HG03575 (cell line): ENCODE measurements around the gene ARHGEF6.

ENCODE experiments used
- ATAC-seq: cut with Tn5 transposase; IDR thresholded peaks from one replicate; pipeline ENCODE4 v1.9.1; 2021; ENCODE audit not compliant: unreplicated experiment, insufficient number of reproducible peaks, low FRiP score; ENCODE audit errors: extremely low read depth

Gene ARHGEF6

DNA sequence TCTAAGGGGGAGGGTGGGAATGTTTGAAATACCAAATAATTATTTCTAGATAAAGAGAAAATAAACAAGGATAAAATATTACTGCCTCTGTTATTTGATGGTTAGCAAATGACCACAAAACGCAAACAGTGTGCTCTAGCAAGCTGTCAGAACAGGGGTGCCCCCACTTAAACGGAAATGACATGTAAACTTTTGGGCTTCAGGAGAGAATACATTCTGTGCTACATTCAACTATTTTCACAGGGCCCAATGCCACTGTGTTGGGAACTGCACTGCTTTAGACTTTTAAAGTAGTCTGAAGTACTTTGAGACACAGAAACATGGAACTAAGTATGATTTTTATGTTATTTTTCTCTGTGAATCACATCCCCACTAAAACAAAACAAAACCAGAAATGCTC, 118.6 kb downstream of the ARHGEF6 start:
- ATAC-seq, result no peak

DNA sequence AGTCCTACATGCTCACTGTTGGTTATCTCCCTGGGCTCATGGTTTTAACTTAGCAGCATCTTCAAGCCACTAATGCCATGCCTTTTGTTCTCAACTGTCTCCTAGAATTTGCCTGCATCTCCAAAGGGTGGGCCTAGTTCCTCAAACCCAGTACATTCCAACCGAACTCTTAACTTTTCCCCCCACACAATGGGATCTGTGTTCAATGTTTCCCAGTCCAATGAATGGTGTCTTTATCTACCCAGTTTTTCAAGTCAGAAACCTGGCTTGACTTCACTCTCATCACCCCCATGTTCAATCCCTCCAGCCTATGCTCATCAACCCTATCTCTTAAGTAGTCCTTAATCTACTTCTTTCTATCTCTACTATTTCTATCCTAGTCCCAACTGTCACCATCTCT, 119.8 kb downstream of the ARHGEF6 start:
- no peak for ATAC-seq

GRCh38 chrX:136659174-136659573, 121.6 kb downstream of the ARHGEF6 start:
- ATAC-seq, result no peak

DNA sequence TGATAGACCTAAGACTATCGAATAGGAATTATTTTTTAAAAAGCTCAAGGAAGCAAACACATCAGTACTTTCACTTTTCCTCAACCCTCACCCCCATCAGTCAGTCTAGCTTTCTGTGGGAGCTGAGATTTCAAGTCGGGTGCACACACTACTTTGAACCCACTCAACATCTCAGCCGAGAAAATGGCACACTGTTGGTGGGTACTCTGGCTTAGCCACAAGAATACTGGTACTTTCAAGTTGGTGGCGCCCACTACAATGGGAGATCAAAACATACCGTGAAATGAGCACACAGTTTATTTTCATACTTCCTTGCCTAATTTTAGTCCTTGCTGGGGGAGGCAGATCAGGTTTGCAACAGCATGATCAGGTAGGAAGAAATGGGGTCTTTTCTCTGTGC, 122.6 kb downstream of the ARHGEF6 start:
- ATAC-seq, result no peak

DNA sequence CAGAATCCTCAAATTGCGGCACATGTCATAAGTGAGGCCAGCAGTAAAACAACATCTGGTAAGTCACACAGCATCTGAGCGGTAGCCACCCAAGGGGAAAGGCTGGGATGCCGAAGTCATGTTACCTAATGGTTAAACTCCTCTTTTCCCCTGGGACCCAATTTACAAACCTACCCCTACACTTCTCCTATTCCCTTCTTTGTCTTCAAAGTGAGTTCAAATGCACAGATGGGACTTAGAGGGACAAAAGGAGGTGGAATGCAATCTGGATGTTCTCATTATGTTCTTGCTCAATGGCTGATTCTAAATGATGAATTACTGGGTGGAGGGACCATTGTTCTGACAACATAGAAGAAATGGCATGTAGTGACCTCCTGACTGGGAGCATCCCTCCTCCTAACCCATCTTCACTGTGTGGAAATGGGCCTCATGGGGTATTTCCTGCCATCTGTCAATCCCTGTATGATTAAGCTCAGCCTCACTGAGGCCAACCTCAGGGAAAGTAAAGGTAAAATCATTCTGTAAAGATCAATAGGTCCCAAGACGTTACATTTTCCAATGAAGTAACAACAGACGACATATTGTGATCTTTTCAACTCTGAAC, 124.3 kb downstream of the ARHGEF6 start:
- no peak for ATAC-seq

DNA sequence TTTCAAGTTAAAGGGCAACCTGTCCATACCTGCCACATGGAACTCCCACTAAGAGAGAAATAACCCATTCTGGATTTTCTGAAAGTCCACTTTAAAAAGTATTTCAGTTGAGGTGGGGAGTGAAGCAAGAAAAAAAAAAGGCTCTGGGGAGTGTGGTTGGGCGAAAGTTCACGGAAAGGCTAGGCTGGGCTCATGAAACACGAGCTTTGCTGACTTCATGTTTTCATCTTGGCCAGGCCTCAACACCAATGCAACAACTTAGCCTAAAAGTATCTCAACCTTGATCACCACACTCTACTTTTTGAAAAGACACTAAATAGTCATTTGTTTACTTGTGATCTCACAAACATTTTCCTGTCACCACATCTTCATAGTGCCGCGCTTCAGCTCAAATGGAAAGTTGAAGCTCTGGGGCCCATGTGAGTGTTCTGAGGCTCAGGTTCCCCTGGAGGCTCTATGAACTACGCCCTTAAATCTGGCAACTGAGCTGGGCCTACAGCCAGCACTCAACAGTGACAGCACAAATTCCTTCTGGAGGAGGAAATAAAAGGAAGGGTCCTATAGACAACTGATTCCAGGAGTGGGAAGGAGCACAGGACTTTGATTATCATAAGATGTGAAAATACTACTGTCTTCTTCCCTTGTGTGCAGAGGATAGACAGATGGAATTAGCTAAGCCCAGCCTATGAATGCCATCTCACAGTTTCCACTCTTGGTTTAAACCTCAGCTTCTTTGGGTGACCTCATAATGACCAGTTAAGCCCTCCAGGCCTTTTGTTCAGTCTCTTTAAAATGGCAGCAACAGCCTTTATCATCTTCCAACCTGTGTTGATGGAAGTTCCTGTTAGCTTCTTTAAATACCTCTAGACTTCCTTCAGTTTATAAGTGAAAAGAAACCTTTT, 127.7 kb downstream of the ARHGEF6 start:
- ATAC-seq, result no peak

DNA sequence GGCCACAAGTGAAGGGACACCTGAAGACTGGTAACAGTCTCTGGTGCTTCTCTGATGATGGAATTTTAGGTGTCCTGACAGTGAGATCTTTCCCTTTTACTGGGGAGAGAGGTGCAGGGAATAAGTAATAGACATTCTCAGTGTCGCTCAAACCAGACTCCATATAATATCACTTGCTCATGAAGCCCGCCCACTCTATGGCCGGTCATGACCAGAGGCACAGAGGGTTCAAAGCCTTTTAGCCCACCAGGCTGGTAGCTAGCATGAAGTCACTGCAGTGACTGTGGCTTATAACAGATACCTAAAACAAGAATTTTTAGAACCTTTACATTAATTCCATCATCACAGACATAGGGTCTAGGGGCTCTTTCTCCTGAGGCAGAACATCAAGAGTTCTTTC, 129.9 kb downstream of the ARHGEF6 start:
- no peak for ATAC-seq

DNA sequence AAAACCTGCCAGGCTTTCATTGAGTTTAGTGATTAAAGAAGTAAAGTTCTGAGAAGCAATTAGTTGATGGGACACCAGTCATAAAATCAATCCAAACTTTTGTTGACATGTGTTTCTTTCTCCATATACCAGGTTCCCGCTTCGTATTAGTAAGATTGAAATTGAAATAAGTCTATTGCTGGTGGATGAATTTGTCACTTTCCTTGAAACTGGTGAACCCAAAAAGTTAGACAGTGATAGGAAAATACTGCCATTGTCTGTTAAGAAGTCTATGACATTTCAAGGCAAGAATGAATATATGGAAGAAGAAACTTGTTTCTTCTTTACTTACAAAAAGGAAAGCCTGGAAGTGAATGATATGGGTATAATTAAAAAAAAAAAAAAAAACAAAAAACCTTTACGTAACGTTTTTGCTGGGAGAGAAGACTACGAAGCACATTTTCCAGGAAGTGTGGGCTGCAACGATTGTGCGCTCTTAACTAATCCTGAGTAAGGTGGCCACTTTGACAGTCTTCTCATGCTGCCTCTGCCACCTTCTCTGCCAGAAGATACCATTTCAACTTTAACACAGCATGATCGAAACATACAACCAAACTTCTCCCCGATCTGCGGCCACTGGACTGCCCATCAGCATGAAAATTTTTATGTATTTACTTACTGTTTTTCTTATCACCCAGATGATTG, 132.9 kb downstream of the ARHGEF6 start, which contains the start of gene CD40LG:
Gene CD40LG, plus strand, starts transcription at position 482 of the 684 bp plus-strand sequence. Its CDS starts 91 bp downstream, at position 573.
- no peak for ATAC-seq

- ATAC-seq, result no peak
These were observed 134.0 kb downstream of the ARHGEF6 start for GRCh38 chrX:136646602-136647239.

GRCh38 chrX:136643243-136643642, 137.5 kb downstream of the ARHGEF6 start:
- ATAC-seq, result no peak

DNA sequence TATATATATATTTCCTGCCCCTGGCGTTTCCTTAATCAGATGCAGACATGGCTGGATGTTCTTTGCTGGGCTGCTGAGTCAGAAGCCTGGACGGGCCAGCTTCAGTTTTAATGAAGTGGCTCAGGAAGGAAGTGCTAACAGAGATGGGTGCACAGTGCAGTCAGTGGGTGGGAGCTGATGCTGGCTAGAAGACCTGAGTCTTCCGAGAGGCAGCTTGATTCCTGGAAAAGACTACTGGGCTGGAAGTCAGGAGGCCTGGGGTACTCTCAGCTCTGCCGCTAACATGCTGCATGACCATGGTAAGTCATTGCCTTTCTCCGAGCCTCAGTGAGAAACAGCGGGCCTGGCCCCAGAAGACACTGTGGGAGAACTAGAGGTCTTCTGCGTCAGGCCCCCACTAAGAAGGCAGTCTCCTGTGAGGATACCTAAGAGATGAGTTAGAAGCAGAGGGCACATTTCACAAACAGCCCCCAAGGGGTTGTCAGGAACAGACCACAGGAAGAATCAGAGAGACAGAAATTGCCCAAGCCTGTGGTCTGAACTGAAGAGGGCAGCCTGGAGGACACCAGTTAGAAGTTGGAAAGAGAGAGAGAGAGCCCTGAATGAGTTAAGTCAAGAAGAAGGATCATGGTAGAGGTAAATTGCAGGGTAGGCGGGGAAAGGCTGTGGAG, 141.1 kb downstream of the ARHGEF6 start:
- ATAC-seq, result no peak

DNA sequence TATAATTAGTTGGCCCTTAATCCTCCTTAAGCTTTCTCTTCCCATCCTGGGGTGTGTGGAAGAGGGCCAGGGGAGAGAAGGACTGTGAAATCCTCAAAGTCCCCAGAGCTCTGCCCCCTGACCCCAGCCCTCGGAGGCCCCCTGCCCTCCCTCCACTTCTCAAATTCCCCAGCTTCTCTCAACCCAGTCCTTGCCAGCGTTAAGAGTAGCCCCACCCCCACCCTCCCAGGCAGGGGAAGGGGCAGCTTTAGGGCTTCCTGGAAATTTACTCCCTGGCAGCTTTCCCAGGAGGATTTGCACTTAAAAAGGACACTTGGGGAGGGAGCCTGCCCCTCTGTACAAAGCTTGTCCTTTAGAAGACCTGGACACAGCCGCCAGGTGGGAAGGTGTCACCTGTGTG, 144.6 kb downstream of the ARHGEF6 start:
- no peak for ATAC-seq

GRCh38 chrX:136635235-136635634, 145.5 kb downstream of the ARHGEF6 start:
- ATAC-seq, result no peak

DNA sequence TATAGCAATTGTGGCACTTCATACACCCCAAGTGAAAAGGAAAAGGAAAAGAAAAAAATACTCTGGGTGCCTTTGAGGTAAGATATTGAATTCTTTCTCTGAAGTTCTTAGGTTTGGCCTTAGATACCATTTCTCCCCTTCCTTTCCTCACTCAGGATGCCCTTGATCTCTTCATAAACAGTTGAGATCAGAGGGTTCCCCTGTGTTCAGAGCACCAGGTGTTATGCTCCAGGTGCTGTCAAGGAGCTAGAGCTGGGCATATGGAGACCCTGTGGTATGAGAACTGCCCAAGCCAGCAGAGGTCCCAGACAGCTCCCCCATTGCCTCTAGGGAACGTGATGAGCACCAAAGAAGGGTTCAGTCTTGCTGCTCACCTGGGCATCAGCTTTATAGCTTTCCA, 149.9 kb downstream of the ARHGEF6 start:
- no peak for ATAC-seq

DNA sequence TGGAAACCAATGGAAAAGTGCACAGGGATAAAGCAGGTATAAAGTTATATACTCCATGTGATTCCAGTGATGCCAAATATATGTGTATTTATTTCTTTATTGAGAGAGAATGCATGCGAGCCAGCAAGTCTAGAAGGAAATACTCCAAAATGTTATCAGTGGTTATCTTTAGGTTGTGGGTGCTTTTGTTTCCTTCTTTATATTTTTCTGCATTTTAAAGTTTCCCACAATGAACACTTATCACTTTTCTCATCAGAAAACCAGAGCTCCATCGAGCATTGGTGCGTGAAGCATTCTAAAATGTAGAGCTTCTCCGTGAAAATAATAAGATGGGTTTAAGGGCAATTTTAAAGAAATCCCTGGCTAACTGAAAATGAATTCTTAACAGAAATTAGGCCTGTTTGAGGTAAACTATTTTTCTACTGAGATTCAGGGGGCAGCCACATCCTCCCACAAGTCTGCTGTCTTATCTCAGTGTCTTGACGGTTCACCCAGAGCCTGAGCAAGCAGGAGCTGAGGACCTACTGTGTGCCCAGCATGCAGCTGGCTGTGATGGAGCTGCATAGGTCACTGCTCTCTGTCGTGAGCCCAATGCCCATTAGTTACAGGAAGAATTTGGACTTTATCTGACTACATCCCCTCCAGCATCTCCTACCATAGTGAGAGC, 151.5 kb downstream of the ARHGEF6 start:
- ATAC-seq, result no peak

- ATAC-seq, result no peak
These were observed 153.3 kb downstream of the ARHGEF6 start for GRCh38 chrX:136627409-136627808.

DNA sequence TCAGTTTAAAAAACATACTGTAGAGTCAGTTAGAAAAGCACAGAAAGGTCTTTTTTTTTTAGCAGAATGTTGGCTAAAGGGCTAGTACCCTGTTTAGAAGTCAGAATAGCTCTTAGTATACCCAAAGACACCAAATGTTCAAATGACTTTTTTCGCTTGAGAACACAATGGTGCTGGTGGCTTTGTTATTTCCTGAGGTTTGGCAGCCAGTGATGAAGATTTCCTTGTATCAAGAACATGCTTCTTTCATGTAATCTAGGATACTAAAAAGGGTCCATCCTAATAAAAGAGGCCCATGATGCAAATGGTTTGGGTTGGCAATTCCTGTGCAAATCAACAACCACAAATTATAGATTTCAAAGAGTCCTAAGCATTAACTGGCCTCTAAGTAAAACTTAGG, 153.8 kb downstream of the ARHGEF6 start:
- no peak for ATAC-seq

GRCh38 chrX:136626237-136626636, 154.5 kb downstream of the ARHGEF6 start:
- no peak for ATAC-seq
